B cell (primary cell): ENCODE results near the gene HEBP1. TPM values are rescaled to one million over a fixed set of nuclear protein-coding genes. Genes with fewer than 3 reads are reported as not detected.

ENCODE experiments used
- ATAC-seq: fragments of 200-7000 bp; cut with Tn5 transposase; one replicate; pipeline ENCODE4 v1.10.0; 2021; ENCODE audit warnings: low read depth, mild to moderate bottlenecking, moderate number of reproducible peaks, moderate library complexity
- CTCF ChIA-PET: fragments of 350-600 bp; sonication (Branson Sonifier 250); formaldehyde crosslinking; loops from one replicate; lab custom pipeline; 2021; ENCODE audit warnings: antibody characterized with exemption, inconsistent platforms; lab: Charles Lee
- POLR2A ChIA-PET: fragments of 350-600 bp; sonication (Branson Sonifier 250); formaldehyde crosslinking; loops from one replicate; lab custom pipeline; 2021; ENCODE audit warnings: antibody characterized with exemption; lab: Charles Lee
- DNase-seq: peaks from one replicate; pipeline ENCODE4 v3.0.0; 2013
- H2AFZ ChIP-seq: 2 replicates; pipeline ENCODE4 v1.6.1; 2012; ENCODE audit warnings: mild to moderate bottlenecking, low read depth, low read length; ENCODE audit not compliant: insufficient read depth, poor library complexity, severe bottlenecking
- H3K27ac ChIP-seq, 2 donors: 1 replicate in 1 of 2; 2 replicates in 1 of 2; pipeline ENCODE4 v1.5.1; 2012 to 2013; ENCODE audit warnings: low read length in 2 of 2, mild to moderate bottlenecking in 2 of 2, moderate library complexity in 1 of 2
- H3K27me3 ChIP-seq, 4 experiments: fragments of 200-600 bp in 1 of 4; sonication (generic) in 1 of 4; replicated peaks in 1 of 4; 1 replicate in 2 of 4; 2 replicates in 2 of 4; pipeline versions ENCODE4 v1.6.1 to v1.7.0; 2013 to 2016; ENCODE audit warnings: low read length in 3 of 4, mild to moderate bottlenecking in 2 of 4, mixed read lengths in 1 of 4, moderate library complexity in 1 of 4; ENCODE audit not compliant: insufficient read depth in 4 of 4, control insufficient read depth in 3 of 4; ENCODE audit errors: control extremely low read depth in 1 of 4
- H3K36me3 ChIP-seq, 2 experiments: replicated peaks in 1 of 2; 1 replicate in 1 of 2; 2 replicates in 1 of 2; pipeline versions ENCODE4 v1.6.1 to v1.7.1; 2013; ENCODE audit warnings: low read length in 1 of 2; ENCODE audit not compliant: insufficient read depth in 2 of 2, control insufficient read depth in 1 of 2; ENCODE audit errors: control extremely low read depth in 1 of 2, extremely low read depth in 1 of 2
- H3K4me1 ChIP-seq, 2 donors: fragments of 200-600 bp in 1 of 2; sonication (generic) in 1 of 2; 1 replicate in 1 of 2; 2 replicates in 1 of 2; pipeline versions ENCODE4 v1.5.1 to v1.6.1; 2013 to 2017; ENCODE audit warnings: low read length in 2 of 2; ENCODE audit not compliant: control insufficient read depth in 2 of 2, insufficient read depth in 2 of 2
- H3K4me2 ChIP-seq: replicated peaks from 2 replicates; pipeline ENCODE3; 2012; ENCODE audit warnings: mild to moderate bottlenecking, low read depth, low read length; ENCODE audit not compliant: poor library complexity, severe bottlenecking
- H3K4me3 ChIP-seq, 5 experiments: fragments of 200-600 bp in 1 of 5; sonication (generic) in 1 of 5; 1 replicate in 3 of 5; 2 replicates in 2 of 5; pipeline versions ENCODE4 v1.5.1 to v1.7.0; 2011 to 2016; ENCODE audit warnings: low read length in 4 of 5, mild to moderate bottlenecking in 4 of 5, low read depth in 2 of 5, control low read depth in 1 of 5, moderate library complexity in 1 of 5; ENCODE audit not compliant: insufficient read depth in 1 of 5; ENCODE audit errors: control extremely low read depth in 1 of 5, extremely low read depth in 1 of 5
- H3K79me2 ChIP-seq: fragments of 200-600 bp; sonication (generic); one replicate; pipeline ENCODE4 v1.6.0; 2016; ENCODE audit warnings: low read length; ENCODE audit not compliant: control insufficient read depth, insufficient read depth
- H3K9ac ChIP-seq: fragments of 200-600 bp; sonication (generic); 2 replicates; pipeline ENCODE4 v1.6.1; 2017; ENCODE audit warnings: mild to moderate bottlenecking, low read length, moderate library complexity
- H3K9me3 ChIP-seq, 3 donors: one replicate each; pipeline versions ENCODE4 v1.6.1 to v1.7.1; 2013; ENCODE audit warnings: low read length in 2 of 3; ENCODE audit not compliant: control insufficient read depth in 2 of 3, insufficient read depth in 1 of 3; ENCODE audit errors: control extremely low read depth in 1 of 3
- H4K20me1 ChIP-seq: 2 replicates; pipeline ENCODE4 v1.6.0; 2012; ENCODE audit warnings: mild to moderate bottlenecking, low read length; ENCODE audit not compliant: insufficient read depth, control insufficient read depth, poor library complexity, severe bottlenecking
- H3K27ac Mint-ChIP-seq: one replicate; pipeline ENCODE4 v1.8.0; 2021; ENCODE audit warnings: mixed read lengths
- H3K27me3 Mint-ChIP-seq: one replicate; pipeline ENCODE4 v1.8.0; 2021; ENCODE audit warnings: mixed read lengths
- H3K4me1 Mint-ChIP-seq: one replicate; pipeline ENCODE4 v1.8.0; 2021; ENCODE audit warnings: mixed read lengths
- H3K4me3 Mint-ChIP-seq: one replicate; pipeline ENCODE4 v1.8.0; 2021; ENCODE audit warnings: mixed read lengths
- H3K9me3 Mint-ChIP-seq: one replicate; pipeline ENCODE4 v1.8.0; 2022; ENCODE audit warnings: mixed read lengths; ENCODE audit not compliant: insufficient read depth
- CTCF ChIP-seq: fragments of 200-600 bp; IDR thresholded peaks from one replicate; pipeline ENCODE4 v1.8.0; 2022; ENCODE audit warnings: antibody characterized with exemption, mild to moderate bottlenecking
- EZH2 ChIP-seq: IDR thresholded peaks from 2 replicates; pipeline ENCODE4 v1.6.1; 2012; ENCODE audit warnings: borderline replicate concordance, low read depth, mild to moderate bottlenecking, moderate library complexity, low read length; ENCODE audit not compliant: insufficient read depth, poor library complexity, severe bottlenecking
- WGBS: methylation state at CpG from one replicate; pipeline ENCODE4 v1.1.5; 2013; ENCODE audit warnings: missing lambda C conversion rate; ENCODE audit not compliant: insufficient coverage; 5-methylcytosine and 5-hydroxymethylcytosine counted together
- intact Hi-C: fragments of 100-400 bp; cut with micrococcal nuclease; formaldehyde crosslinking; loops from one replicate; pipeline ENCODE4 v1.10.0; 2022
- polyA plus RNA-seq: library from polyadenylated mRNA; depleted of rRNA; stranded (reverse); fragments of >200 nt; gene quantifications from 2 replicates; pipeline ENCODE4 v1.2.3, GENCODE V29; 2012
- total RNA-seq, 2 donors: library from RNA; stranded (reverse); fragments of 120-200 nt in 1 of 2; gene quantifications; 1 replicate in 1 of 2; 2 replicates in 1 of 2; pipeline versions ENCODE4 v1.2.3 to v1.2.4, GENCODE V29; 2013 to 2022

The HEBP1 gene
- total and polyA plus RNA-seq, 2 donors (not counting 1 experiment from before 2014, with no cell fraction given) = 6.0 to 14.5 TPM

- no peak for ATAC-seq
- Histone ChIP-seq H3K27ac (no peak overlapping the region), H3K36me3 (peaks cover 12 to 15% of the 10 kb centered on the region in 2 experiments), H3K9ac (no peak overlapping the region), H2AFZ (no peak overlapping the region), H3K4me3 (no peak overlapping the region), H3K79me2 (no peaks in the 10 kb centered on the region), H3K9me3 (peaks cover 0 to 4% (median 0%) of the 10 kb centered on the region in 3 donors), H3K4me2 (no peak overlapping the region), H4K20me1 (no peaks in the 10 kb centered on the region), H3K27me3 (no peaks in the 10 kb centered on the region), H3K4me1 (no peaks in the 10 kb centered on the region)
- TF ChIP-seq EZH2 (no peak), CTCF (no peak)
- CTCF ChIA-PET = no interaction called here
- Mint-ChIP-seq H3K4me3 (no peak overlapping the region), H3K27ac (no peak overlapping the region), H3K27me3 (no peaks in the 10 kb centered on the region), H3K9me3 (no peaks in the 10 kb centered on the region), H3K4me1 (no peaks in the 10 kb centered on the region)
- intact Hi-C loops = no loop called here
- POLR2A ChIA-PET = no interaction called here
- WGBS = 100% methylated on average over 1 of the region's 4 CpGs
- no peak for DNase-seq
These were observed 20.9 kb downstream of the HEBP1 start for GRCh38 chr12:12979126-12979525.

GRCh38 chr12:12977231-12977630 is 22.8 kb downstream of the HEBP1 start:
- CTCF ChIA-PET = interaction anchor here (0.8 to 2.0 kb wide), 2 partner anchors 8 to 235 kb away, joined by 3 to 9 read pairs; no protein-coding TSS in a partner anchor
- H3K27me3 Mint-ChIP-seq = no peaks in the 10 kb centered on the region
- intact Hi-C loops = no loop called here
- no peak overlapping the region for H3K27ac Mint-ChIP-seq
- Histone ChIP-seq H3K4me2 (no peak overlapping the region), H3K36me3 (peaks cover 9 to 12% of the 10 kb centered on the region in 2 experiments), H3K27ac (no peak overlapping the region), H3K4me3 (no peak overlapping the region), H4K20me1 (no peaks in the 10 kb centered on the region), H3K4me1 (no peaks in the 10 kb centered on the region), H2AFZ (no peak overlapping the region), H3K27me3 (no peaks in the 10 kb centered on the region), H3K79me2 (no peaks in the 10 kb centered on the region), H3K9me3 (peaks cover 4 to 14% (median 9%) of the 10 kb centered on the region in 3 donors), H3K9ac (no peak overlapping the region)
- H3K9me3 Mint-ChIP-seq = peaks cover 12% of the 10 kb centered on the region
- H3K4me1 Mint-ChIP-seq = no peaks in the 10 kb centered on the region
- WGBS = 93% methylated on average over 4 of the region's 4 CpGs
- TF ChIP-seq CTCF = no peak
- no peak for TF ChIP-seq EZH2
- no peak overlapping the region for H3K4me3 Mint-ChIP-seq
- DNase-seq (no peak), ATAC-seq (no peak)
- POLR2A ChIA-PET = interaction anchor here (0.5 kb wide), 1 partner anchor 341 kb away, joined by 9 read pairs; no protein-coding TSS in a partner anchor
